Activated CD4-positive, alpha-beta T cell treated with anti-CD3 and anti-CD28 coated beads, Interleukin-2, amount 50 U/mL, for 4 hours (primary cell): ENCODE measurements around the gene OR10R2.
"Not testable (repeated sequence)": the region's sequence is repeated elsewhere in the genome, so short reads cannot be mapped to it uniquely, and the experiment has no call there.

ENCODE experiments used
- DNase-seq, 2 experiments: peaks; one replicate each; pipeline ENCODE4 v3.0.0-alpha.2; 2020

The OR10R2 gene, protein sequence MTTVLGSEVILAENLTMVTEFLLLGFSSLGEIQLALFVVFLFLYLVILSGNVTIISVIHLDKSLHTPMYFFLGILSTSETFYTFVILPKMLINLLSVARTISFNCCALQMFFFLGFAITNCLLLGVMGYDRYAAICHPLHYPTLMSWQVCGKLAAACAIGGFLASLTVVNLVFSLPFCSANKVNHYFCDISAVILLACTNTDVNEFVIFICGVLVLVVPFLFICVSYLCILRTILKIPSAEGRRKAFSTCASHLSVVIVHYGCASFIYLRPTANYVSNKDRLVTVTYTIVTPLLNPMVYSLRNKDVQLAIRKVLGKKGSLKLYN

DNA sequence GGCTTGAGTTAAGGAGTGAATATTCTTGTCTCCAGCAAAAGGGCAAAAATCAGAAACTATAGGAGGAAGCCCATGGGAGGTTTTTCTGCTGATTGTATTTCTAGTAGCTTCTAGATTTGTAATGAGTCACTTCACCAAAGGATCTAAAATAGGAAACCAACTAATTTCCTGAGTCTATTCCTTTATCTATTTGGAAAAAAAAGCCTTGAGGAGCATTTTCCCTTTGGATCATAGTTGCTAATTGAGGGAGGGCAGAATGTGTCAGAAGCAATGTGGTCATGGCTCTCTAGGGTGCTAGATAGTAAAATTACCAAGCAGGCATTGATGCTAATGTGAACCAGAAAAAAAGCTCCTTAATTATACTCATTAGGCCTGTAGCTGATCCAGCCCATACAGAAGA is at the start of gene OR10R2:
Gene OR10R2 (plus strand): TSS at position 301 of the 400 bp plus-strand sequence. CDS start 106 bp downstream, outside the sequence.
- no peak for DNase-seq

DNA sequence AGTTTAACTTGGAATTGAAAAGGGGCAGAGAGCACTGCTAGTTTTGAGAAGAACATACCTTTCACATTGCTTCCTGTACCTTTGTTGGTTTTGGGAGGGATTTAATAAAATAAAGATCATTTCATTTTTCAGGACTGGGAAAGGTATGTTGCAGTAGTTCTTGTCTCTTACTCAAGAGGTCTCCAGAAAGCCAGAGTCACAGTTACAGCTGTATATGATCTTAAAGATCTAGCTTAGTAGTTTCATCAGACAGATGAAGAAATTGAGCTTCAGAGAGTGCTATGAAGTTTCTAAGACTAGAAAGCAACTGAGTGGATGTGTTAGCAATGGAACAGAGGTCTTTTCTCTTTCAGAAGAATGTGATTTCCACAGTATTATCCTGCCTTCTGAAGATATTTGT is 47.0 kb upstream of the OR10R2 start:
- no peak for DNase-seq

DNA sequence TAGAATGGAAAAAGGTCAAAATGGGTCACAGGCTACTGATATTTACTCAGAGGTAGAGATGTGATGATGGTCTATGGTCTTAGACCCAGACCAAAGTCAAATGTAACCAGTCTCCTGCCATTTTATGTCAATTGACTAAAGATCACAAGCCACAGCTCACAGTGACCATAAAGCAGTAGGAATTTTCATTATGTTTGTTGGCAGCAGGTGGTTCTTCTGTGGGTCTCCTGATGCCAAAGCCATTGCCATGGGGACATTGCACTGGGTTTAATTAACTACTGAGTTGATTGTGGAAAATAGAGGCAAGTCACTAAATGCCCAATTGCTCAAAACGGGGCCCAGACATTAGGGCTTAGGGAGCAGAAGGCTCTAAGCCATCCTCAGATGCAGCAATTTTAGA is 45.9 kb upstream of the OR10R2 start, which contains the start of gene OR10K2:
Gene OR10K2 (minus strand): TSS at position 101 of the 400 bp plus-strand sequence. CDS start 5,371 bp downstream, outside the sequence.
- no peak for DNase-seq

DNA sequence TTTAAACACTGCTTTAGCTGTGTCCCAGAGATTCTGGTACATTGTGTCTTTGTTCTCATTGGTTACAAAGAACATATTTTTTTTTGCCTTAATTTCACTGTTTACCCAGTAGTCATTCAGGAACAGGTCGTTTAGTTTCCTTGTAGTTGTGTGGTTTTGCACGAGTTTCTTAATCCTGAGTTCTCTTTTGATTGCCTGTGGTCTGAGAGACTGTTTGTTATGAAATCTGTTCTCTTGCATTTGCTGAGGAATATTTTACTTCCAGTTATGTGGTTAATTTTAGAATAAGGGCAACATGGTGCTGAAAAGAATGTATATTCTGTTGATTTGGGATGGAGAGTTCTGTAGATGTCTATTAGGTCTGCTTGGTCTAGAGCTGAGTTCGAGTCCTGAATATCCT is 41.9 kb upstream of the OR10R2 start:
- DNase-seq = not testable (repeated sequence)

DNA sequence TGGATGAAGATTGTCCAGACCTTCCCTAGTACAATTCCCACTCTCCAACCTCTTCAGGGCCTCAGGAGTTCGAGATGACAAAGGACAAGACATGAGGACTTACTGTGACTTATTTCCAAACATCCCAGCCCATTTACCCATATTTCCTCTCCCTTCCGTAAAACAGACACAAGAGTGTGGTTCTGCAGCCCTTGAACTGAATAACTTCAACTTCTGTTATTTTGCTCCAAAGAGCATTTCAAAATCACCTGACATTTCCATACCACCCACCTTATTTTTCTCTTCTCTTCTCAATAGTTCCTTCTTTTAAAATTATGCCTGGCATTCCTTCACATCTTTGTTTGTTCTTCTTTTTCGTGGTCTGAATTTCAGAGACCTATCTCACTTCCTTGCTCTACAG is 37.3 kb upstream of the OR10R2 start:
- no peak for DNase-seq

DNA sequence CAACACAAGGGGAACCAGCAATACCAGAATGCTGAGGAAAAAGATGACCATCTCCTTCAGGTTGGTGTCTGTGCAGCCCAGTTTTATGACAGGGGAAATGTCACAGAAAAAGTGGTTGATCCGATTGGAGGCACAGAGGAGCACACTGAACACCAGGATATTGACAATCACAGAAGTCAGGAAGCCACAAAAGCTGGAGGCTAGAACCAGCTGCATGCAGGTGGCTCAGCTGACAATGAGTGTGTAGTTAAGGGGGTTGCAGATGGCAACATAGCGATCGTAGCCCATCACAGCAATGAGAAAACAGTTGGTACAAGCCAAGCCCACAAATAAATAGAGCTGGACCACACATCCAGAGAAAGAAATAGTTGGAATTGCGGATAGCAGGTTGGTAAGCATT is 26.6 kb upstream of the OR10R2 start:
- DNase-seq = no peak

DNA sequence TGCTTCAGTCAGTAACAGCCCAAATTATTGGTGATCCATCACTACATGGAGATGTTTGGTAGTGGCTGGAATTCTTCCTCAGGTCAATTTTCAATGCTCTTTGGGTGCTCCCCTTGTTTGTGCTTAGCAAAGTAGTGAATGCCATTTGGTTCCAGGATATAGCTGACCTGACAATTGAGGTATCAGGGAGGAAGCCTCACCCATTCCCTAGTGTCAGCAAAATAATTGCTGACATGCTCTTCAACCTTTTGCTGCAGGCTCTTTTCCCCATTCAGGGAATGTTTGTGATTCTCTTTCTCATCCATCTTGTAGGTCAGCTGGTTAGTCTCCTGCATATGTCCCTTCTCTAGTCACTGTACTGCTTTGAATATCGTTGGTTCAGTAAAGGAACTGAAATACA is 17.5 kb upstream of the OR10R2 start:
- no peak for DNase-seq

DNA sequence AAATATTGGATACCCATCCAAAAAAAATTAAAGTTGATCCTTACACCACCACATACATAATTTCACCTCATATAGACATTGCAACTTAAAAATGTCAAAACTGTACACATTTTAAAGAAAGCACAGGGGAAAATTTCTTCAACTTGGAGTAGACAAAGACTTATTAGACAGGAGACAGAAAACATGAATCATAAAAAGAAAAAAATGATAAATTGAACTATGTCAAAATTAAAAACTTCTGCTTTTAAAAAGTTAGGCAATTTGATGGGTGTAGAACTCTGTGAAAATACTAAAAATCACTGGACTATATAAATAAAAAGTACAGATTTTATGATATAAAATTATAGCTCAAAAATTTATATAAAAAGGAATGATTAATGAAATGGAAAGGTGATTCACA is 14.8 kb upstream of the OR10R2 start:
- DNase-seq = no peak

DNA sequence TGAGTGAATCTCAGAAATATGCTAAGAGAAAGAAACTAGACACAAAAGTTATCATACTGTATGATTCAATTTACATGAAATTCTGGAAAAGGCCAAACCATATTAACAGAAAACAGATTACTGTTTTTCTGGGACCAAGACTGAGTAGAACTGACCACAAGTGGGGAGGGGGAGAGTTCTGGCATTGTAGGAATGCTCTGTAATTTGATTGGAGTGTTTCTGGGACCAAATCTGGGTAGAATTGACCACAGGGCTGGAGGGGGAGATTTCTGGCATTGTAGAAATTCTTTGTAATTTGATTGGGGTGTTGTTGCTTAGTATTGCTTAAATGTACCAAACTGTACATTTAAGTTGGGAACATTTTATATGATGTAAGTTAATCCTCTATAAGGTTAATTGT is 13.8 kb upstream of the OR10R2 start:
- no peak for DNase-seq

DNA sequence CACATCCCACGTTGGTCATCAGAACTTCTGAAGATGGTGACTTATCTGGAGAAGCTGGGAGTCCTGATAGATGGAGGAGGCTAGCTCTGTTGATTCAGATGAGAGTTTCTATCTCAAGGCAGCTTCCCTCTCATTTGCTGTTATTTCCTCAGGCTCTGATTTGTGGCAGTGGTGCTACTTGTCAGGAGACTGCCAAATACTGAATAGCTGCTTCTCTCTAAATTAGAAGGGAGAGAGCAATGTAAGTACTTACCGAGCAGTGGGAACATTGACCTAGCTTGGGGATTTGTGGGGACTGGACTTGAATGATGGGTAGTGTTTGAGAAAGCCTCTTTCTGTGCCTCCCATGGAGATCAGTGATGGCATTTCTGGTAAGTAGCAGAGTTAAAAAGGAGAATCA is 10.5 kb upstream of the OR10R2 start, which contains the start of gene OR10K1:
Gene OR10K1 (plus strand): TSS at position 301 of the 400 bp plus-strand sequence. CDS start 3,728 bp downstream, outside the sequence.
- no peak for DNase-seq

DNA sequence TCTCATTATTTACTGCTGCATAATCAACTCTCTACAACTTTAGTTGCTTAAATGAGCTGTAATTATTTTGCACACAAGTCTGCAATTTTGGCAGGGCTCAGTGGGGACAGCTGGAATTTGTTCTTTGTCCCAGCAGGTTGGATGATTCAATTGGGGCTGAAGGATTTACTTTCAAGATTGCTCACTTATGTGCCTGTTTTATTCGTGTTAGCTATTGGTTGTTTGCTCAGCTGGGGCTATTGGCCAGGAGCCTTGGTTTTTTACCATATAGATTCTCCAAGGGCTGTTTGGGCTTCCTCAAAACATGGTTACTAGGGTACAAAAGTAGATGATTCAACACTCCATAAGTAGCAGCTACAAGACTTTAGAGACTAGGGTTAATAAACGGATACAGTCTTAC is 13.4 kb downstream of the OR10R2 start:
- DNase-seq = no peak

DNA sequence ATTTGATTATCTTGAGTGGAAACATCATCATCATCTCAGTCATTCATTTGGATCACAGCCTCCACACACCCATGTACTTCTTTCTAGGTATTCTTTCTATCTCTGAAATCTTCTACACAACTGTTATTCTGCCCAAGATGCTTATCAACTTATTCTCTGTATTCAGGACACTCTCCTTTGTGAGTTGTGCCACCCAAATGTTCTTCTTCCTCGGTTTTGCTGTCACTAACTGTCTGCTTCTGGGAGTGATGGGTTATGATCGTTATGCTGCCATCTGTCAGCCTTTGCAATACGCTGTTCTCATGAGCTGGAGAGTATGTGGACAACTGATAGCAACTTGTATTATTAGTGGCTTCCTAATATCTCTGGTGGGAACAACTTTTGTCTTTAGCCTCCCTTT is 19.3 kb downstream of the OR10R2 start:
- no peak for DNase-seq

DNA sequence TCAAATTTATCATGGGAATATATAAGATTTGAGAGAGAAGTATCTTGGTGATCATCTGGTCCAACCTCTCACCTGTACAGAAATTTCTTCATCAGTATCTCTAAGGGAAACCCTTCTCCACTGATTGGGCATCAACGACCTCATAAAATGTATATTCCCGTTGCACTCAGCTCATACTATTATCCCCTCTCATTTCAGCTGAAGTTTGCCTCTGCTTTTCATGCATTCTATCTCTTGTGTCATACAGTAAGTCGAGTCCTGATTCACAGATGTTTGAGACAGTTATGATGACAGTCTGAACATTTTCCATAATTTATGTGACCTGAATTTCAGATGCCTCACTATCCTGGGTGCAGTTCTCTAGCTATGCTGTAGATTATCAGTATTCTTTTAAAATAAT is 21.0 kb downstream of the OR10R2 start:
- DNase-seq = no peak

DNA sequence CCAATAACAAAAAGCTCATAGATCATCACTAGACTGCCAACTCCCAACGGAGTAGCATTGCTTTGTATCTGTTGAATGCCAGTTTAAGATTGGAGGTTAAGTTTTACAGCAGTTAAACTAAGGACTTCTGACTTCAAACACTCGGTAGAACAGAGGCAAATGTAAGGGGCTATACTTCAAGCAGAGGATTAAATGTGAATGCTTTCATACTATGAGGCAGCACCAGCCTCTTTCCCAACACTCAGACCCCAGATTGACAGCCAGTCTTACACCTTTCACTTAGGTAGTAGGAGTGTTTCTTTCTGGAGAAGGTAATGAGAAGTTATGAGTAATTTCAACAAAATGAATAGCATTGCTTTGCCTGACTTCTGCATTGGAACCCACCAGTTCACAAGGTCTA is 22.8 kb downstream of the OR10R2 start:
- DNase-seq = no peak

DNA sequence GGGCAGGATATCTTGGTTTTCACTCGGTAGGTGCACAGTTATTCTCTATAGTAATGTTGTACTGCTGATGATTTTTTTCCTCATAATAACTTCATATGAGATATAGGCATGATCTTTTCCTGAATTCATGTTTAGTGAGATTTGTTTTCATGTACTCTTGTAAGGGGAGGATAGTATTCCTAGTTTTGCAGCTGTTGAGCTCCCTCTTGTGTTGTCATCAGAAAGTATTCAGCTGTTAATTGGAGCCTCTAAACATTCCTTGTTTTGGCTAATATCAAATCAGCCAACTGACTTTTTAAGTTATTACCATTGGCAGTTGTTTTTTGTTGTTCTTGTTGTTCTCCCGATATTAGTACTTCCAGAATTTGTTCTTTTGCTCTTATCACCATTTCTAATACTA is 24.4 kb downstream of the OR10R2 start:
- no peak for DNase-seq

DNA sequence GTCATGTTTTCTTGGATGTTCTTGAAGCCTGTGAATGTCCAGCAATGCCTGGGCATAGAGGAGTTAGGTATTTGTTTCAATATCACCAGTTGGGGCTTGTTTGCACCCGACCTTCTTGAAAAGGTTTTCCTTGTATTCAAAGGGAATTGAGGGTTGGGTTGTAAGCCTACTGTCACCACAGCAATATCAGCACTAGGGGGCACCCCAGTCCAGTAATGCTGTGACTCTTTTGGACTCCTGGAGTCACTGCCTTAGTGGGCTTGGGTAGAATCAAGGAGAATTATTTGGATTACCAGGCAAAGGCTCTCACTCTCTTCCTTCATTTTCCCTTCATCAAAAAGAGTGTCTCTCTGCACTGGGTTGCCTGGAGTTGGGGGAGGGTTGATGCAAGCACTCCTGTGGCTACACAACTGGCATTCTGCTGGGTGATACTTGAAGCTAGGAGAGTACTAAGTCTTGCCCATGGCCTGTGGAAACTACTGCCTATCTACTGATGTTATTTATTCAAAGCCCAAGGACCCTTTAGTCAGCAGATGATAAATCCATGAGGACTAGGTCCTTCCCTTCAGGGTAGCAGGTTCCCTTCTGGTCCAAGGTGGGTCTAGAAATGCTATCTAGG is 34.5 kb downstream of the OR10R2 start:
- DNase-seq = peak; percentile 15 to 36

DNA sequence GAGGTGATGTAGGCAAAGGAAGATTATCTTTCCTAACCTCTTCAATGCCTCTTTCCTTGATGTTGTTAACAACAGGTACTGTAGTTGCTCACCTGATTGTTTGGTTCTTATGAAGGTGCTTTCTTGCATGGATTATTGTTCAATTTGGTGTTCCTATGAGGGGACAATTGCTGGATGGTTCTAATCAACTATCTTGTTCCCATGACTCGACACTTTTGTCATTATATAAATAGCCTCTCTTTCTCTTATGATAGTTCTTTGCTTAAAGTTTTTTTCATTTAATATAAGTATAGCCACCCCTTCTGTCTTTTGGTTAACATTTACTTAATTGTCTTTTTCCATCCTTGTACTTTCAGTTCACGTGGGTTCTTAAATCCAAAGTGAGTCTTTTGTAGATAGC is 35.5 kb downstream of the OR10R2 start:
- no peak for DNase-seq

DNA sequence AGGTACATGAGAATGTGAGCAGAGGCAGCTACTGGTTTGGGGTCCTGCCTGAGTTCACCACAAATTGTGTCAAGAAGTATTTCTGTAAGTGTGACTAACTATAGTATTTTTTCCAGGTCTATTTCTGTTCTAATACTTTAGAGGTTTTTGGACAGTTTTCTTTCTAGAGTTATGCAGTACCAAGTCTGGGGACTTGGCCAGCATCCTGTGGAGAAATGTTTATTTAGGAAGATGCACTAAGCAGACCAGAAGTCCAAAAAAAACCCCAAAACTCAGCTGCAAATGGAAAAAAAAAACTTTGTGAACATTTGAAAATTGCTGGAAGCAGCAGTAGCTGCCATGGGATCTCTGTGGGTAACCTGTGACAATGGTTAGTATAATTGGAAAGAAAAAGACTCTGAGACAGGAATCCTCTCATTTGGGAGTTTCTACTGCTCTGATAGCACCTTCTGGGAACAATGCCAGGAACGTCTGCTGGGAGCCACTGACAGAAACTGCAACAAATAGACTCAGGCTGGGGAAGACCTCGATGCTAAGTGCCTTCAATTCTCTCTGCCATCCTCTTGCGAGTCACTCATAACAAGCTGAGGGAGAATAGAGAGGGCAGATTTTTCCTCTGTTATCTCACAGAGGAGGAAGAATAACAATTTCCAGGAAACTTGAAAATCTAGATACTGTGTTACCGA is 37.6 kb downstream of the OR10R2 start:
- no peak for DNase-seq

DNA sequence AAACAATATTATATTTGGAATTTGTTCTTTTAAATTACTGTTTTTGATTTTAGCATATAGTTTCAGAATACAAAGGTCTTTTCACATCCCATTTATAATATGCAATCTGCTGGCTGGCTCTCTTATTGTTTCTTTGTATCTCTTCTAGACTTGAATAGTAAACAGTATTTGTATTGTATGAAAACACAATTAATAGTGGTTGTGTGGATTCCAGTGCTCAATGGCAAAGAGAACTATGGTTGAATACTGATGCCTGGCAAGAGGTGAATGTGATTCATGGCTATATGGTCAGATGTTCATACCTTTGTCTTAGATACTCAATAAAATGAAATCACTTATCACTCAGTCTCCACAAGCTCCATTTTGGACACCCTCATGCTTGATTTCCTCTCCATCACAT is 44.9 kb downstream of the OR10R2 start:
- no peak for DNase-seq

DNA sequence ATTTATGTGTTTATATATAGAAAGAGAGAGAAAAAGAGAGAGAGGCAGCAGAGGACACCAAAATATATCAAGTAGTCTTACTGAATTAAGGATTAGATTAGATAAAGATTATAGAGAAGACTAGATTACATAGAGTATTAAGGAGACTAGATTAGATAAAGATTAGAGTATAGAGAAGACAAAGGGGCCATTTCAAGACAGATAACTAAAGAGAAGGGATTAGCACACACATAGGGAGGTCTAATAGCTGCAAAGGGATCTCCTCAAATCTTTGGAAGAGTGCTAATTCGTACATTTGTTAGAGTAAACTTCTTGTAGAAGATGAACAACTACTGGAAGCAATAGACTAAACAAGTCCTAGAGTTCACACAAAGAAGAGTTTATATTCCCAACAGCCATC is 48.0 kb downstream of the OR10R2 start:
- DNase-seq = no peak

DNA sequence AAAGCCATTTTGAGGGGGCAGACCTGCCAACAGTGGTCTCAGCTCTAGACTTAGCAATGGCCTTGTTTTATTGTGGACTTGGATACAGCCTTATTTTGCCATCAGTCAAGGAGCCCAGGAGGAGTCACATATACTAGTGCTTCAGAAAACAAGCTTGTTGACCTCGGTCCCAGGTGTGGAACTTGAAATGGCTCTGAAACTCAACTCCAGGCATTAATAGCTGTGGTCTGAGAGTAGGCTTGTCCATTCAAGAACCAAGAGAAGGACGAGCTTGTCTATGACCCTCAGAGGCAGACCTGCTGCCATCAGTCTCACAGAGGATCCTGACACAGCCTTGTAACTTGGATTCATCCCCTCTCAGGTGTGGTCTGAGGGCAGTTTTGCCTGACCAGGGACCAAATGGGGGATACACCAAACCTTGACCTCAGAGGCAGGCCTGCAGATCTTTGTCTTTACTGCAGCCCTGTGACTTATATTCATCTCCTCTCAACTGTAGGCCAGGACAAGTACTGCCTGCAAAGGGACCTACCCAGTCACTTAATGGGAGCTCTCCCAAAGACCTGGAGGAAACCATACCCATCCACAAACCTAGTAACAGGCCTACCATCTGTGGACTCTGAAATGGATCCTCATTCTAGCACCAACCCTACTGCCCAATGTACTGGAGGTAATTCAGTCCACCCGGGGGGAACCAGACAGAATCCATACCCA is 49.1 kb downstream of the OR10R2 start:
- DNase-seq = no peak

DNA sequence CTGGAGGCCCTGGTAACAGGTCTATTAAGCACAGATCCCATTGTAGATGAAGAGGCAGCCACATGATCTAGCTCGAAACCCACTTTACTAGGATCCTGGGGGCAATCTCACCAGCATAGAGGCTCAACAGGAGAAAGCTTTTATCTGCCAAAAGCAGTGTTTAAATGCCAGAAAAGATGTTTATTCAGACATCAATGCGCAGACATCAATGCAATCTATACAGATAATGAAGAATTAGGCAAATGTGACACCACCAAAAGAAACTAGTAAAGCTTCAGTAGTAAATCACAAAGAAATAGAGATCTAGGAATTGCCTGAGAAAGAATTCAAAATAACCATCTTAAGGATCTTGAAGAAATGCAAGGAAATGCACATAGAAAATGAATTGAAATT is 49.6 kb downstream of the OR10R2 start:
- DNase-seq = no peak

DNA sequence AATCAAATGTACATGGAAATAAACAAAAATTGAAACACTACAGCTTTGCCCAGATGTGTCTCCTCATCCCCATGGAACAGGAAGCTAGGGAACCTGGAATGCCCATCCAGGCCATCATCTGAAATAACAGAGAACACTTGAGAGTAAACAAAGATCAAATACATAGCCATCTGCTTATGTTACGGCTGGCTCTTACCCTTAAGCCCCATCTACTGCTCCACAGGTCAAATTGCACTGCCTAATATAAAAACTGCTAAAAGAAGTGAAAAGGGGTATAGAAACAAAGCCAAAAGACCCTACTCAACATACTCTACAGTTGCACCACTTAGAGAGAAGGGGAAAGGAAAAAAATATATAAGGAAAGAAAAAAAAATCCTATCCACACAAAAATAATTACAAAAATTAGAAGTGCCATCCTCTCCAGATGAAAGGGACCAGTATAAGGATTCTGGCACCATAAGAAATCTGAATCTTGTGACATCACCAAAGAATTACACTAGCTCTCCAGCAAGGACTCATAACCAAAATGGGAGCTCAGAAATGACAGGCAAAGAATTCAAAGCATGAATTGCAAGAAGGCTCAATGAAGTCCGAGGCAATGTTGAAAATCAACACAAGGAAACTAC is 55.3 kb downstream of the OR10R2 start:
- DNase-seq = no peak
